ENCODE measurements around the gene CC2D2A.

CC2D2A gene

DNA sequence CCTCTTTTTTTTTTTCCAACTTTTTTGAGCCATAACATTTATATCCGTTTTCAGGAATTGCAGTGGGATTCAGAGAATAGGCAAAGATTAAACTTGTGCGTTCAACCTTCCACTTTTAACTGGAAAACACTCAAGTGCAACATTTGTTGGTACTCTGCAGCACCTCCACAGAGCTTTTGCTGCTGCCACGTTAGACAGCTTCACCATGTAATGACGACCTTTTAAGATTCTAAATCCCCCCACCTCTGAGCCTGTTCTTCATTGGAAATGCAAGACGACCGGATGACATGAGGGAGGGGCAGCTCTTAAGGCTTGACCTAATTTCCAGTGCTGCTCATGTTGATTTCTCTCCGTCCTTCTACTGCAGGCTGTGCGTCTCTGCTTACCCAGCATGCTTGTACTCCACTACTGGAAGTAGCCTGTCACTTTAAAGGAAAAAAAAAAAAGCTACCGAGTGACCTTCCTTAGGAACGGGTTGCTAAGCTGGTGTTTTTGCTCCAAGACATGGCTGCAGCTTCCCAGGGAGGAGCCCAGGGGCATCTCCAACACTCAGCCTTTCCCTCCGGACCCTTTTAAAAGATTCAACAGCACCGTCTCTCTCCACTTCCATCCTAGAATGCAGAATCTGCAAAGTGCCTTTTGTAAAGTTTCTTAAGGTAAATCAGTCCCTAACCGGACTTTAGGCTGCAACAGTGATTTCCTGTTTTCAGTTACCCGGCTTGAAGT lies at the start of gene CC2D2A:
Gene CC2D2A (plus strand): TSS at position 481 of the 726 bp plus-strand sequence. CDS start 6,051 bp downstream, outside the sequence.
- DNase-seq (ENCODE audit: low read depth) = no peak

DNA sequence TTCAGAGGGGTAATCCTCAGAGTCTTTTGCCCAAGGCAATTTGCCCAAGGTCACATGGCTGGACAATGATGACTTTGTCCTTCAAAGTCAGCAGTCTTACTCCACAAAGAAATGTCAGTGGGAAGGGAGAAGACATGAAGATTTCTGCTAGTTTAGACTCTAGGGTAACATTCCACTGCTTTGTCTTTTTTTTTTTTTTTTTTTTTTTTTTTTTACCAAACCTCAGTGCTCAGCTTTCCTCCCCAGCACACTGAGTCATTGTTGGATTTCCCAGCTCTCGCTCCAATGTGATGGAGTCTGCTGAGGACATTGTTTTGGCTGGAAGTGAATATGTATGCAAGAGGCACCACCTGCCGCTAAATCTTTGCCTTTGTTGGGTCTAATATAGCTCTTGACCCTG lies 49.0 kb upstream of the CC2D2A start:
- DNase-seq (ENCODE audit: low read depth) = no peak

DNA sequence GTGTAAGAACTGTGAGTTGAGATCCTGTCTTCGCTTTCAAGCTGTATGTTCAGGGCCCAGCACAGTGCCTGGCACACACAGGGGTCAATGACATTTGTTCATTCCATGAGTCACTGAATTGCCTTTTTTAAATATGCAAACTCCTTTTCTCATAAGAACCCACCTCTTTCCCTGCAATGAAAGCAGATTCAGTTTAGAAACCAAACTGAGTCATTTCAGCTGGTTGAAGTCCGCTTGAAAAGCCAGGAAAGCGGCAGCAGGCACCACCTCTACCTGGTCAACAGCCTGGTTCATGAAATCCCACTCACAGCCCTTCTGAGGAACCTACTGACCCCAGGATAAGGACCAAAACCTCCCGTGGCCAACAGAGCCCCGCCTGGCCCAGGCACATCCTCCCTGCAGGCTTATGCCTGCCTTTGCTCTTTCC lies 46.4 kb upstream of the CC2D2A start:
- no peak for DNase-seq (ENCODE audit: low read depth)

DNA sequence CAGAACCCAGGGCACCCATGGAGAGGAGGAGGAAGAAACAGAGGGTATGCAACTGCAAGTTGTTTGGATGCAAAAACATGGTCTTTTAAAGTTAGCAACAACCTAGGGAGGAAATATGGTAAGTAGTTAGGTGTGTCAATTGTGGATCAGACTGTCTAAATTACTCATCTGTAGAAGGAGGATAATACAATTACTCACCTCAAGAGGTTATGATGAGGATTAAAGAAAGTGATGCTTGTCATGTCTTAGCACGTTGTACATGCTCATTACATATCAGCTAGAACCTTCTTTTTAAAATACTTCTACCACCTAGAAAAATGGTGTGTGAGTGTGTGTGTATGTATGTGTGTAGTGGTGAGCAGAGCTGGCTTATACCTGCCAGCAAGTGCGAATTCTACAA lies 44.2 kb upstream of the CC2D2A start:
- DNase-seq (ENCODE audit: low read depth) = no peak

DNA sequence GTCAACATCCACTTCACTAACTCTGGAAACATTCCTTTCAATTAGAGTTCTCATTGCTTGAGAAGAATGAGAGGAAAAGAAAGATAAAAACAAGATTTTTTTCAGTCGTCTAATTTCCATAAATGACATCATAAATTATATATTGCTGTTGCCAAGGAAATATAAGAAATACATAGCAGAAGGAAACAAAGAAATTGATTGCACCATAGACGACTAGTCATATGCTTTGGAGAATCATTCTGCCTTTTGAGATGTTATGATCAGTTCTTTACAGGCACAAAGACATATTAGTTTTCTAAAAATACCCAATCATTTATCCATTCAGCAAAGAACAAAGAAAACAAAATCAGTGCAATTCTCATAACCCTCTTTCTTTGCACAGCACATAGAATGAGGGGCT lies 42.5 kb upstream of the CC2D2A start:
- DNase-seq (ENCODE audit: low read depth) = no peak

DNA sequence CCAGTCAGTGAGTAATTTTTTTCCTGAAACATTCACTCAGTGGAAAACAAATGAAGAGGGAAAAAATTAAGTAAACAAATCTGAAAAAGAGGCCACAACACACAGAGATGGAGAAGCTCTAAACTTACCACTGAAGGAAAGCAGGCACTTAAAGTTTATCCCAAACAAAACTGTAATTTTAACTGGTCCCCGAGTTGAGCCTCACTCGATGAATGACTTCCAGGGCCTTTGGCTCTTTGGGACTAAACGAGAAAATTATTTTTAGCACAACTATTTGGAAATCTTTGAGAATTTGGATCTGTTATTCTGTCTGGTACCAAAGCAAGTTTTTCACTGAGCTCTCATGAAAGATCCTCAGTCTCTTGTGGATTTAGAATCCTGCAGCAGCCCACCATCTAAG lies 42.0 kb upstream of the CC2D2A start, which contains the start of gene C1QTNF7:
Gene C1QTNF7 (plus strand): TSS at position 333 of the 400 bp plus-strand sequence. CDS start 7,711 bp downstream, outside the sequence.
- DNase-seq (ENCODE audit: low read depth) = no peak

DNA sequence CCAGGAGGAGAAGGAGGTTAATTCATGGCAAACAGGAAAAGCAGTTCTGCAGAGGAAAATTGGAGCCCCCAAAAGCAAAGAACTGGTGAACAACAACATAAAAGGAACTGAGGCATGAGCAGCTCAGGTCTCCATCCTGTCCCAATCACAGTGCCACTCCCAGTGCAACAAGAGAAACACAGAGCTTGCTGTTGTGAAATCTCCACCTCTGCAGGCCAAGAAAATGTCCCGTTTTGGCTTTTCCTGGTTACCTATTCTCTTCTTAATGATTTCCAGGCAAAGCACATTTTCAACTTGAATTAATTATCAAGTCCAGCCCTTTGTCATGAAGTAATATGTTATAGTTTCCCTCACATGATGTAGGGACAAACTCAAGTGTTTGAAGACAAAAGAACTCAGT lies 41.1 kb upstream of the CC2D2A start:
- DNase-seq (ENCODE audit: low read depth) = no peak

DNA sequence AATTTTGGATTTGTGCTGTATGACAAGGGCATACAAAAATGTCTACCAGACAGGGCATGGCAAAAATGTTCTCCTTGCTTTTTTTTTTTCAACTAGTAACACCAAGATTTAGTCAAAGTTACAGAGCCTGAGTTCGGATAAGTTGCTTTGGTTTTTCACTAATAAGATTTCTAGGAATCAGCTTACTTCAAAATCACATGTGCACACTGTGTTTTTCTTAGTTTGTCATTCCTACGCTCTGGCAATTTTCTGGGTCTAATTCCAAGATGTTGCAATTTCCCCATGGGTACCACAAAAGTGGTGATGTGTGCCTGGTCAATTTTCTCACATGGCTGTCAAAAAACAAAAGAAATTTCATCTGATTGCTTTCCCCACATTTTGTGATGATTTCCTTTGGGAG lies 35.6 kb upstream of the CC2D2A start:
- DNase-seq (ENCODE audit: low read depth) = no peak

DNA sequence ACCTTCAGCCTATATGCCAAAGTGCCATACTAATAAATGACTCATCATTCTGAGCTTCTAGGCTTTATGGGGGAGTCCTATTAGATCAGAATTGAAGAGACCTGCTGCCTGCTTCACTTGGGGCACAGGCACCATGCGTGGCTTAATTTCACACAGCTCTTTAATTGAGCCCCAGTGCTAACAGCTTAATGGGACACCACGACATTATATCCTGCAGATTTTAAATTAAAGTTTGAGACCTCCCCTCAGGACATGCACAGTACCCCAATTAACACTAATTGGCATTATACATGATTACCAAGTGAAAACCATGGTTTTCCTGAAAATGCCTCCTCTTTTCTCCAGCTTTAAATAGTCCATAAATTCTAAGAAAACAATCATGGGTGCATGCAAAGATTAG lies 35.0 kb upstream of the CC2D2A start:
- DNase-seq (ENCODE audit: low read depth) = no peak

DNA sequence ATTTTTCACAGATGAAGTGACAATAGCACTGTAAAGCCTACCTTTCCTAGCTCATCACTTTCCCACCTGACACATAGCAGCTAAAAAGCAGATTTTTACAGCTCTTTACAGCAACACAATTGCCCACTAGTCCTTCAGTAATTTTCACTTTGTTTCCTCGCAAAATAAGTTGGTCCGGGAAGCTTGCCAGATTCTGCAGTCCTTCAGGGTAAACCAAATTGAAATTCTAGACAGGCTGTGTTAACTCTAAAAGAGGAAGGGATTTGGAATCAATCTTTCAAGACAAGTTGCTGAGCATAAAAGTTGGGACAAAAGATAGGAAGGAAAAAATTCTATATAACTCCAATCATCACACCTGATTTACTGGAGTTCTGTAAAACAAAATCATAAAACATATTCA lies 33.2 kb upstream of the CC2D2A start:
- no peak for DNase-seq (ENCODE audit: low read depth)

DNA sequence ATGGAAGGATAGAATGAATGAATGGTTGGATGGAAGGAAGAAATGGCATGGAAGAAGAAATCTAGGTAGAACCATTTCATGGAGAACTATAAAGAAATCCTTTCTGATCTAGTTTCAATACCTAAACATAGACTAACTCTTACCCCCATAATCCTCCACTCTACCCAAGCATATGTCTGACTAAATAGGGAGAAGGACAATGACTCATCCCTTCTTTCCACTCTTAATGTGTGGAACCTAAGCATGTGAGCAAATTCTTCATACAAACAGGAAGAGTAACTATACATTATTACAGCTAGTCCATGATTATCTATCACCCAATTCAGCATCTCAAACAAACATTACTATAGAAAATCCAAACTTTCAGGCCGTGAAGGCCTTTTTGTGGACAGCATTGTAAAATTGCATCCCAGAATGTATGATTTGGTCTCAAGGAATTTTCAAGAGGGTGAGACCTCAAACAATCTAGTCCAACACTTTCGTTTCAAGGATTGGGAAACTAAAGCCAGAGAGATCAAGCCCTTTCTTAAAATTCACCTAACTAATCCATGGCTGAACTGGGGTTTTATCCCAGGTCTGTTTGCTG lies 30.6 kb upstream of the CC2D2A start:
- DNase-seq (ENCODE audit: low read depth) = no peak

DNA sequence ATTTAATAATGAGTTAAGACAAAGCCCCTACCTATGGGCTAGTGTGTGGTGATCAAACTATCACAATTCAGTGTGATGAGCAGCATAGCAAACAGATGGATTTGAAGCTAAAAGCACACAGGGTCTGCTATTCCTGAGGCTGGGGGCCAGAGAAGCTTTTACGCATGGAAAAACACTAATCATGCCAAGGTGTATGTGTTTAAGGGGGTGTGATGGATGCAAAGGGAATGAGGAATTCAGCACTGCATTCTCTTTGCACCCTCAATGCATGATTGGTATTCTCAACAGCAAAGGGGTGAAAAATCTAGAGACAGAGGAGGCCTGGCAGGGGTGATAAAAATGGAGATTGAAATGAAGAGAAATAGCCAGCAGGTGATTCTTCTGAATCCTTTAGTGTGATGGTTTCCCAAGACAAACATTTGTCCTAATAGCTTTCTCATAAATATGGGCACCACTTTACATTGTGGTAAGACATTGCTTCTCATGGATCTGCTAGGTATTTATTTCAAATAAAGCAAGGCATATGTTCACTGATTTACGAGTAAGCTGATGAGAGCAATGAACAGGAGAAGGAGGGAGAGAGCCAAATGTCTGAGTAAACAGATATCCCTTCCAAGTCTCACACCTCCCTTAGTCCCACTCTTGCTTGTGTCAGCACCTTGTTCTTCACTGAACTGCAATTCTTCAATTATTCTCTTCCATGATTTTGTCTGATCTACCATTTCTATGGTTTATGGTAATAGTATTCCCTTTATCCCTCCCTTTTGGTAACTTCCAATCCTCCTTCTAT lies 26.1 kb upstream of the CC2D2A start:
- no peak for DNase-seq (ENCODE audit: low read depth)

DNA sequence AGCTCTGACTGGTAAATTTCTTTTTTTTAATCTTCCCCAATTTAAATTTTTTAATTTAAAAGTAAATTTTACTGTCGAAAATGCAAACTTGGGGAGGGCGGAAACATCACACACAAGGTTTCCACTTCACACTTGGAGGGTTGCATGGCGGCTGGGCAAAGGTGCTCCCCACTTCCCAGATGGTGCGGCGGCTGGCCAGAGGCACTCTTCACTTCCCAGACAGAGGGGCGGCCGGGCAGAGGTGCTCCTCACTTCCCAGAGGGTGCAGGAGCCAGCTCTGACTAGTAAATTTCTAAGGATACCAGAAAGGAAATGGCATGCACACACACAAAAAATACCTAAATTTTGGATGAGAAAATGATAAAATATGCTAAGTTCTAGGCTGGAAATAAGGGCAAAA lies 25.4 kb upstream of the CC2D2A start:
- DNase-seq (ENCODE audit: low read depth) = no peak

DNA sequence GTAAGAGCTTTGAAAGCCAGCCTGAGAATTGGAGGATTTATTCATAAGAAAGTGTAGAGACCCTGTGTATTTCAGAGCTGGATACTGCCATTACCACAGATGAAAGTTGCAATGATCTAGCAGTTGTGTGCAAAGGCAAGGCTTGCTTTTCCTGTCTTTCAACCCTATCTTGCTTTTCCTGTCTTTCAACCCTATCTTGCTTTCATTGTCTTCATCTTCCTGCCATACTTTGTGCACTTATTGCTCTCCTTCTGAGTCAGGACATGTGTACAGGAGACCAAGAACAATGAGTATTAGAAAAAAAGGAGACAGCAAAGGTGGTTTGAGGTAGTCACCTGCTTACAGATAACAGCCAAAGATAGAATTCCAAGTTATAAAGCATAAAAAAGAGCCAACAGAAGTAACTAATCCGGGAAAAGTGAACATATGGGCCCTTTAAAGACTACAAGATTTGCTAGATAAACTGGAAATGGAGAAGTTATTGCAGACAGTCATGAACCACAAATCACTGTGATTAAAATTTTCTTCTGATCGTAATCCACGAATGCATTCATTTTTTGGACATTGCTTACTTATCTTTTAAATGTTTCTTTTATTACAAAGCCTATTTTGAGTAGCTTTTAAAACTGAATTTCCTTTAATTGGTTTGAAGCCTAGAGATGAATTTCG lies 24.7 kb upstream of the CC2D2A start:
- no peak for DNase-seq (ENCODE audit: low read depth)

DNA sequence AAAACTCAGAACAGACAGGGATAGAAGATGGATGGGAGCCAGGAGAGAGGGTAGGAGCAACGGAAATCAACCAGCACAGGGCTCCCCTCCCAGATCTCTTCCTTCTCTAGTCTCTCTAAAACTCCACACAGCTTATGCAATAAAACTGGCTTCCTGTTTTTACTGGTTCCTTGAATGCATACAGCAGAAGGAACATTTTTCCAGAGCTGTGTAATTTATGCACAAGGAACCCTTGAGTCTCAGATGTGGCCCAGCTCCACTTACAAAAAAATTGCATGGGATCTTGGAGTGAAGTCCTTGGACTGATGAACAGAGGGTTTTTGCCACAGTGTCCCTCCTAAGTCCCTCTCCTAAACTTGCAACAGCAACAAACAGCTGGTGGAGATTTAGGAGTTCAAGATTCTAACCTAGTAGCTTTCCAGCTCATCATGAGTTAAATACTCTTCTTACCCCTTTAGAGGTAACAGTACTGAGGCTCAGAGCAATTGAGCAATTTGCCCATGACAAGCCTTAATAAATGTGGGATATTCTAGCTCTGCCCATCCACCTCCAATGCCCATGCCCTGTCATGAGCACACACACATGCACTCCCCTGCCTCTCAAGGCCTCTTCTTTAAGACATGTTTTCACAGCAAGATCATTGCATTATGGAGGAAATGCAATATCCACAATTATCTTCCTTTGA lies 18.4 kb upstream of the CC2D2A start:
- DNase-seq (ENCODE audit: low read depth) = no peak

DNA sequence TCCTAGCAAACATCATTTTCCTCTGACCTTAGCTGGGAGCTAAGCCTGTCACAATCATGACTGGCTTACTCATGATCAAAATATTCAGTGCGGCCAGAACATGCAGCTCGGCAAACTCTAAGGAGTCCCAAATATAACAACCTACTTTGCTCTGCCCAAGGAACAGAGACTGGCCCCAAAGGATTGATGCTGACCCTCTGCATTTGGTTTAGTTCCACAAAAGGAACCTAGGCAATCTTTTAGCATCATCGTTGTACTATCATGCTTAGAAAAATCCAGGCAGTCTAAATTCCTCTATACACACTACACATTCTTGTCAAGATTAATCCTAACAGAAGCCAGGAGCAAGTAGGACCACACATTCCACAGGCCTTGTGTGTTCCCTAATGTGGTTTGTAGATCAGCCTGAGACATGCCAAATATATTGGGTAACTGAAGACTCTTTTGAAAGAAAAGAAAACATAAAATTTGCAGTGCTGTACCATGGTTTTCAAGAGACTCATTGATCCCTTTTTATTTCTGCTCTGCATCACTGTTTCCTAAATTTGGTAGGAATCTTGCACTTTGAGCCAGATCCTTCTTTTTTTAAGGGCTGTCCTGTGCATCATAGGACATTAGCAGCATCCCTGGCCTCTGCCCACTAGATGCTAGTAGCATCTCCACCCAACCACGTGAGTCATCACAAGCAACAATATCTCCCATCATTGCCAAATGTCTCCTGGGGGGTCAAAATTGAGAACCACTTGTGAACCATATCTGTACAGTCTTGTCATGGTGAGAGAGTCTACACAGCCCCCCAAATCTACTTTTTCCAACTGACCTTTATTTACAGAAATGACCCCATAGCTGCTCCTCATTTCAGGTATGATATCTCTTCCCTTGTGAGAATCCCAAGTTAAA lies 17.6 kb upstream of the CC2D2A start:
- no peak for DNase-seq (ENCODE audit: low read depth)

DNA sequence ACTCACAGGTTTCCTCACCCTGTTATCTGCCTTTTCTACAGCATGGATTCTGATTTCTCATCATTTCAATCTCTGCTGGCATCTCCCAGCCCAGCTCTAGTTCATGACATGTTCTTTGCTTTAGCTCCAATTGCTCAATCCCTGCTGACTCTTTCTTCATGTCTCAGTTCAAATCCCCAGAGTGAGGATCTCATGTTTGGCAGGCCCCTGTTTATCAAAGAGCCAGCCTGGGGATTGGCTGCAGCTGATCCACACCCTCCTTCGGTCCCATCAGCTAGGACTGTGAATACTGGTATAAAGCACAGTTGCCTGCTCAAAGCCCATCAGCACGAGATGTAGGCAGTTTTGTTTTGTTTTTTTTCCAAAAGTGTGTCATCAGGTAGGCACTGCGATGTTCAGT lies 14.4 kb upstream of the CC2D2A start:
- DNase-seq (ENCODE audit: low read depth) = no peak

DNA sequence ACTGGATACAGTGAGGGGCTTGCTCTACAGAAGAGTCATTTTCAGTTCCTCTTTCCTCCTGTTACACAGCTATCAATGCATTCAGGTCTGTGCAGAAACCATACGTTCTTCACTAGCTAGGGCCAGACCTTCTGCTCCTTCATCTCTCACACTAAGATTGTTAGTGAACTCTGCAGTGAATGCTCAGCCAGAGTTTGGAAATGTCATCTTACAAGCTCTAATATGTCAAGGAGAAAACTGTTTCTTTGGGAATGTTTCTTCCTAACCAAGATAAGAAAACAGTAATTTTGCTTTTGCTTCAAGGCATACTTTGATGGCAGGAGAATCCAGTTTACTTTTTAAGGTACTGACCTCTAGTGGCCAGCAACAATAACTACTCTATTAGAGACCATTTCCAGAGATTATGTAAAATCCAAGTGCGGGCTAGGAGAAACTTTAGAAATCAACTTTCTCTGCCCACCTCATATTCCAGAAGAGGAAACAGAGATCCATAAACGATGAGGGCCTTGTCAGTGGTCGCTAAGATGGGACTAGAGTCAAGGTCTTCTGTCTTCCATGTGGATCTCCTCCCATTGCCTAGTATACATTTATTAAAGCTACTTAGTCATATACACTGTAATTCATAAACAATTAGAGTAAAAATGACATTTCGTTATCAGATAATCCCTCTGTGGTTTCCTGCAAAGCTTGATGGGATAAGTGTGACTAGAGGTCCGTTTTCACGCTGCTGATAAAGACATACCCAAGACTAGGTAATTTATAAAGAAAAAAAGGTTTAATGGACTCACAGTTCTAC lies 12.1 kb upstream of the CC2D2A start:
- DNase-seq (ENCODE audit: low read depth) = no peak

DNA sequence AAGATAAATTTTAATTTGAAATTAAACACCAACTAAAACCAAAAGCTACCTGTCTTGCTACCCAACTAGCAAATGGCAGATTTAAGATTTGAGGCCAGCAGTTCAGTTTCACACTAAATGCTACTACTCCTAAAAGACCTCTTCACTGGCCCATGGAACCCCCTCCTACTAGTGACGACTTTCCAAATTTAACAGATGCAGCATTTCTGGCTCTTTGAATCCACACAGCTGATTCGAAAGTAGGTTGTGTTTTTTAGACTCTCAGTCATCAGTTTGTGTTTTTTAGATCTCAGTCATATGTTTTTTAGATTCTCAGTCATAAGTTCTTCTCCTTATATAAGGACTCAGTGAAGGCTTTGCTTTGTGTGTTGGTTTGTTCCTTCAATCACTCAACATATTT lies 11.1 kb upstream of the CC2D2A start:
- DNase-seq (ENCODE audit: low read depth) = no peak

DNA sequence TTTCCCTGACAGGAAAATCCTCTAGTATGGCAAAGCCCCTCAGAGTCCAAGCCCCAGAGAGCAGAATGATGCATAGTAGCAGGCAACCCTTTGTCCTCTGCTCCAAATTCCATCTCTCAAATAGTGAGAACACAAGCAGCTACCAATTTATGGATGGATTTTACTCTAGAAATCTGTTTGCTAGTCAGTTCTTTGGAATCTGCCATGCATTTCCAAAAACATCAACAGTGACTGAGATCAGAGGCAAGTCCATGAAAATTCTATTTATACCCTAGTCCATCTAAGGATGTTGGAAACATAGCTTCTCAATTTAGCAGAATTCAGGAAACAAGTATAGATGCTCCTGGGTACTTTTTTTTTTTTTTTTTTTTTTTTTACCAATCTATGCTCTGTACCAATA lies 10.0 kb upstream of the CC2D2A start:
- no peak for DNase-seq (ENCODE audit: low read depth)

Data from stimulated activated CD4-positive, alpha-beta T cell treated with anti-CD3 and anti-CD28 coated beads, Interleukin-2, amount 100 ng/mL, for 4 hours (primary cell).